COLO829 (cell line): ENCODE results near the gene AGAP1.

Experiments used
- DNase-seq: peaks from one replicate; pipeline ENCODE4 v3.0.0; 2012; ENCODE audit warnings: low spot score

Gene AGAP1

GRCh38 chr2:236095504-236095903 lies 601.7 kb downstream of the AGAP1 start:
- DNase-seq: no peak

- DNase-seq: no peak
These were observed 607.6 kb downstream of the AGAP1 start for GRCh38 chr2:236101311-236101950.

GRCh38 chr2:236102971-236103370 lies 609.1 kb downstream of the AGAP1 start:
- DNase-seq: no peak

- no peak for DNase-seq
These were observed 610.1 kb downstream of the AGAP1 start for GRCh38 chr2:236103981-236104380.

- no peak for DNase-seq
These were observed 612.2 kb downstream of the AGAP1 start for GRCh38 chr2:236105955-236106607.

GRCh38 chr2:236106761-236107160 lies 612.9 kb downstream of the AGAP1 start:
- no peak for DNase-seq

GRCh38 chr2:236107536-236107935 lies 613.7 kb downstream of the AGAP1 start:
- no peak for DNase-seq

GRCh38 chr2:236107942-236108625 lies 614.2 kb downstream of the AGAP1 start:
- no peak for DNase-seq

GRCh38 chr2:236109061-236109460 lies 615.2 kb downstream of the AGAP1 start:
- DNase-seq: no peak

GRCh38 chr2:236109473-236109872 lies 615.6 kb downstream of the AGAP1 start:
- DNase-seq: no peak

GRCh38 chr2:236112466-236112865 lies 618.6 kb downstream of the AGAP1 start:
- no peak for DNase-seq

GRCh38 chr2:236113425-236113824 lies 619.6 kb downstream of the AGAP1 start:
- no peak for DNase-seq

GRCh38 chr2:236113948-236114347 lies 620.1 kb downstream of the AGAP1 start:
- no peak for DNase-seq

- DNase-seq: no peak
These were observed 621.1 kb downstream of the AGAP1 start for GRCh38 chr2:236114959-236115358.

GRCh38 chr2:236117401-236117800 lies 623.6 kb downstream of the AGAP1 start:
- no peak for DNase-seq

GRCh38 chr2:236117861-236118269 lies 624.0 kb downstream of the AGAP1 start:
- no peak for DNase-seq

GRCh38 chr2:236119003-236119402 lies 625.2 kb downstream of the AGAP1 start:
- DNase-seq: no peak

- DNase-seq: no peak
These were observed 625.6 kb downstream of the AGAP1 start for GRCh38 chr2:236119476-236119875.

- DNase-seq: no peak
These were observed 626.3 kb downstream of the AGAP1 start for GRCh38 chr2:236120141-236120601.

- DNase-seq: no peak
These were observed 627.0 kb downstream of the AGAP1 start for GRCh38 chr2:236120829-236121228.

GRCh38 chr2:236121546-236121945 lies 627.7 kb downstream of the AGAP1 start:
- no peak for DNase-seq

GRCh38 chr2:236122236-236122635 lies 628.4 kb downstream of the AGAP1 start:
- no peak for DNase-seq

- no peak for DNase-seq
These were observed 629.9 kb downstream of the AGAP1 start for GRCh38 chr2:236123716-236124115.
